K562 (cell line): Measurements from ENCODE around the gene CEP170. TPM values are rescaled to one million over a fixed set of nuclear protein-coding genes. Genes with fewer than 3 reads are reported as not detected.
"Not testable (repeated sequence)": the region's sequence is repeated elsewhere in the genome, so short reads cannot be mapped to it uniquely, and the experiment has no call there.

Experiments used
- ATAC-seq: fragments of 200-7000 bp; cut with Tn5 transposase; 3 replicates; pipeline ENCODE4 v1.9.1; 2020; ENCODE audit warnings: moderate library complexity
- BruUV-seq: library from RNA; stranded (reverse); fragments of 400-500 nt; replicated peaks from 2 replicates; lab custom pipeline; 2021; lab: Mats Ljungman, UMichigan
- CTCF ChIA-PET: fragments of 300-600 bp; formaldehyde crosslinking; extraction: SDS; loops from one replicate; lab custom pipeline; 2021; ENCODE audit warnings: low intra/inter-chr PET ratio; lab: Yijun Ruan, JAX
- POLR2A ChIA-PET: fragments of 300-600, 350-650 bp; sonication (Branson Sonifier 250); formaldehyde crosslinking; extraction: SDS; loops from one replicate; lab custom pipeline; 2021; ENCODE audit warnings: antibody characterized with exemption, inconsistent platforms; lab: Yijun Ruan, JAX
- DNase-seq, 4 experiments: peaks; one replicate each; pipeline versions ENCODE4 v3.0.0 to v3.0.0-alpha.2; 2011 to 2018; ENCODE audit warnings: low spot score in 3 of 4, mixed read lengths in 3 of 4; ENCODE audit errors: extremely low read depth in 1 of 4
- FAIRE-seq: peaks from 2 replicates; lab custom pipeline; 2011; peaks lifted over from hg19 to GRCh38; lab: Jason Lieb, UNC
- H2AFZ ChIP-seq: 2 replicates; pipeline ENCODE4 v1.6.0; 2011; ENCODE audit warnings: low read depth, low read length, control low read depth, inconsistent platforms
- H3K27ac ChIP-seq: fragments of 200-600 bp; 3 replicates; pipeline ENCODE4 v1.8.0; 2011; ENCODE audit warnings: low read depth, mild to moderate bottlenecking, control low read depth, inconsistent platforms, low read length, moderate library complexity, mixed read lengths; ENCODE audit errors: extremely low read depth
- H3K27me3 ChIP-seq, 2 experiments: fragments of 300-600 bp in 1 of 2; 2 replicates in 1 of 2; 3 replicates in 1 of 2; pipeline versions ENCODE4 v1.6.0 to v1.8.0; 2011; ENCODE audit warnings: inconsistent platforms in 2 of 2, low read length in 2 of 2, mild to moderate bottlenecking in 1 of 2, mixed read lengths in 1 of 2, moderate library complexity in 1 of 2; ENCODE audit not compliant: control insufficient read depth in 2 of 2, insufficient read depth in 2 of 2
- H3K36me3 ChIP-seq: fragments of 300-600 bp; 3 replicates; pipeline ENCODE4 v1.8.0; 2011; ENCODE audit warnings: mild to moderate bottlenecking, low read length, inconsistent platforms; ENCODE audit not compliant: control insufficient read depth, insufficient read depth
- H3K4me1 ChIP-seq, 2 experiments: fragments of 200-600 bp in 1 of 2; replicated peaks in 1 of 2; 2 replicates in 1 of 2; 3 replicates in 1 of 2; pipeline versions ENCODE4 v1.5.1 to v1.8.0; 2011; ENCODE audit warnings: inconsistent platforms in 2 of 2, low read length in 2 of 2, mild to moderate bottlenecking in 1 of 2, mixed read lengths in 1 of 2, moderate library complexity in 1 of 2; ENCODE audit not compliant: control insufficient read depth in 2 of 2, insufficient read depth in 2 of 2
- H3K4me2 ChIP-seq: 2 replicates; pipeline ENCODE4 v1.6.1; 2011; ENCODE audit warnings: low read length, control low read depth, inconsistent platforms, mixed read lengths; ENCODE audit not compliant: insufficient read depth
- H3K4me3 ChIP-seq: fragments of 200-600 bp; sonication (generic), shearing (Covaris generic); 2 replicates; pipeline ENCODE4 v1.5.1; 2016; ENCODE audit warnings: control low read depth, inconsistent platforms
- H3K79me2 ChIP-seq: fragments of 200-600 bp; 3 replicates; pipeline ENCODE4 v1.8.0; 2011; ENCODE audit warnings: low read length, inconsistent platforms; ENCODE audit not compliant: control insufficient read depth, insufficient read depth
- H3K9ac ChIP-seq, 2 experiments: 2 replicates each; pipeline versions ENCODE4 v1.6.0 to v1.6.1; 2011; ENCODE audit warnings: low read depth in 2 of 2, low read length in 2 of 2, control low read depth in 1 of 2, inconsistent platforms in 1 of 2, mild to moderate bottlenecking in 1 of 2, mixed read lengths in 1 of 2; ENCODE audit not compliant: insufficient read depth in 1 of 2
- H3K9me1 ChIP-seq: one replicate; pipeline ENCODE4 v1.6.0; 2011; ENCODE audit warnings: inconsistent platforms, mild to moderate bottlenecking, low read length, moderate library complexity; ENCODE audit not compliant: control insufficient read depth, insufficient read depth
- H3K9me3 ChIP-seq: replicated peaks from 2 replicates; pipeline ENCODE4 v1.5.1; 2011; ENCODE audit warnings: low read depth, low read length, inconsistent platforms; ENCODE audit not compliant: control insufficient read depth, insufficient read depth
- H4K20me1 ChIP-seq: replicated peaks from 2 replicates; pipeline ENCODE4 v1.6.1; 2011; ENCODE audit warnings: low read length, inconsistent platforms, mixed read lengths; ENCODE audit not compliant: control insufficient read depth, insufficient read depth
- CBX1 ChIP-seq: sonication (generic); IDR thresholded peaks from 2 replicates; pipeline ENCODE4 v1.6.1; 2016; ENCODE audit warnings: antibody characterized with exemption, low read depth, mild to moderate bottlenecking
- CEBPB ChIP-seq: fragments of 450-650 bp; IDR thresholded peaks from 2 replicates; pipeline ENCODE4 v1.6.1; 2016; ENCODE audit warnings: missing genetic modification characterization, missing compliant biosample characterization
- CEBPG ChIP-seq, 3 experiments: fragments of 200-800 bp in 1 of 3; sonication (Bioruptor generic) in 1 of 3; sonication (generic) in 1 of 3; formaldehyde crosslinking in 1 of 3; IDR thresholded peaks in 2 of 3; conservative IDR thresholded peaks in 1 of 3; 2 replicates each; pipeline versions ENCODE4 v1.6.1 to v1.8.0; 2016 to 2022; ENCODE audit warnings: missing compliant biosample characterization in 2 of 3, missing genetic modification characterization in 2 of 3, mild to moderate bottlenecking in 1 of 3, missing genetic modification reagents in 1 of 3
- ZNF764 ChIP-seq: fragments of 250-450 bp; sonication (Bioruptor Pico); IDR thresholded peaks from 2 replicates; pipeline ENCODE4 v1.4.0; 2020; ENCODE audit warnings: low read depth, mild to moderate bottlenecking, moderate library complexity
- WGBS: fragments of 100-300 bp; shearing (Covaris generic); methylation state at CpG from one replicate; pipeline ENCODE4 v1.1.6; 2016; ENCODE audit warnings: low coverage, mixed read lengths; ENCODE audit not compliant: insufficient coverage; ENCODE audit errors: missing lambda C conversion rate; 5-methylcytosine and 5-hydroxymethylcytosine counted together
- in situ Hi-C: fragments of 300-500 bp; cut with MboI; formaldehyde crosslinking; loops from 4 replicates; pipeline ENCODE4 v1.15.0; 2018; ENCODE audit warnings: inconsistent platforms, mixed read lengths
- intact Hi-C: fragments of 100-400 bp; cut with micrococcal nuclease; formaldehyde crosslinking; loops from 2 replicates; pipeline ENCODE4 v1.14.2; 2022
- polyA plus RNA-seq, 8 experiments: library from polyadenylated mRNA; depleted of rRNA in 4 of 8; stranded (reverse) in 5 of 8; unstranded in 3 of 8; fragments of >200 nt; fragmentation: Nextera tagmentation in 2 of 8; fragmentation: Illumina TruSeq in 1 of 8; extraction: Ambion mirVana in 2 of 8; extraction: Trizol in 1 of 8; gene quantifications; 2 replicates each; pipeline versions ENCODE4 v1.2.1 to v1.2.3, GENCODE V29; 2011 to 2014; ENCODE audit warnings: inconsistent platforms in 1 of 8, missing spikeins in 1 of 8
- total RNA-seq, 7 experiments: library from RNA; depleted of rRNA in 6 of 7; stranded (reverse); fragments of >200 nt in 6 of 7; fragmentation: Illumina TruSeq in 2 of 7; extraction: Trizol in 2 of 7; gene quantifications; 2 replicates each; pipeline versions ENCODE4 v1.2.1 to v1.2.3, GENCODE V29; 2011 to 2021; ENCODE audit warnings: low replicate concordance in 1 of 7

The CEP170 gene
- total and polyA plus RNA-seq, 9 of the 15 experiments (the other 6 are each of a cell fraction or from before 2014, with no cell fraction given): 22.6 to 110 (median 68.5) TPM

DNA sequence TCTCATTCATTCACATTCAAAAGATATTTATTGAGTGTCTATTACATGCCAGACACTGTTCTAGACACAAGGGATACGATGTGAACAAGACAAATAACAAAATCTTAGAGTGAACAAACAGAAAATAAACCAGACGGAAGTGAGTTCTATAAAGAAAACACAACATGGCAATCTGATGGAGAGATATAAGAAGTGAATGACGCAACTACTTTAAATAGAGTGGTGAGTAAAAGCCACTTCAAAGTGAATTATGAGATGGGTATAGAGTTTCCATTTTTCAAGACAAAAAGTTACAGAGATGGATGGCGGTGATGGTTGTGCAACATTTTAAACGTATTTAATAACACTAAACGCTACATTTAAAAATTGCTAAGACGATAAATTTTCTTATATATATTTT lies 75.4 kb downstream of the CEP170 start:
- no peaks in the 10 kb centered on the region; the same call in 2 of the 3 replicates for H3K79me2 ChIP-seq
- no peak overlapping the region for H3K4me3 ChIP-seq
- H3K4me1 ChIP-seq: no peaks in the 10 kb centered on the region
- no peaks in the 10 kb centered on the region for H3K9me3 ChIP-seq
- H3K4me2 ChIP-seq: no peak overlapping the region
- intact Hi-C loops: no loop called here
- H3K27me3 ChIP-seq: no peaks in the 10 kb centered on the region
- H3K36me3 ChIP-seq: peaks cover 18% of the 10 kb centered on the region; the same call in 2 of the 3 replicates
- no peak overlapping the region for H3K27ac ChIP-seq
- no peak overlapping the region for H2AFZ ChIP-seq
- ChIA-PET CTCF (no interaction called here), POLR2A (no interaction called here)
- no peaks in the 10 kb centered on the region for H4K20me1 ChIP-seq
- H3K9me1 ChIP-seq: no peaks in the 10 kb centered on the region
- H3K9ac ChIP-seq: no peak overlapping the region
- ATAC-seq: no peak; the same call in 2 of the 3 replicates
- in situ Hi-C loops: no loop called here
- TF ChIP-seq CBX1 (no peak), CEBPG (CRISPR knock-in tag; IDR thresholded peaks at IDR 0.05) (no peak), CEBPG (tag; conservative IDR thresholded peaks at IDR 0.05 in 1 of 2, IDR thresholded peaks at IDR 0.05 in 1 of 2) (peak in 1 of 2 experiments; percentile 52; a peak in 2 of 4 replicates), ZNF764 (no peak), CEBPB (peak; percentile 50)
- WGBS: 83% methylated on average over 7 of the region's 7 CpGs
- no peak for FAIRE-seq
- no peak for DNase-seq
- no TSS peak for BruUV-seq

DNA sequence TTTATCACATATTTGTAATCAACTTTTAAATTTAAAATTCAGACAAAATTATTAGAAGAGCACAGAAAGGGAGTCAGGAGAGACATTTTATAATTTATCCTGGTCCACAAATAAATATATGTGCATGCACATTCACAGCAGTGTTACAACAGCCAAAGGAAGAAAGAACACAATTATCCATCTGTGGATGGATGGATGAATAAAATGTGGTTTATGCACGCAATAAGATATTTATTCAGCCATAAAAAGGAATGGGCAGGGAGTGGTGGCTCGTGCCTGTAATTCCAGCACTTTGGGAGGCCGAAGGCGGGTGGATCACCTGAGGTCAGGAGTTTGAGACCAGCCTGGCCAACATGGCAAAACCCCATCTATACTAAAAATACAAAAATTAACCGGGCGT lies 77.3 kb downstream of the CEP170 start:
- H2AFZ ChIP-seq, H3K4me3 ChIP-seq, FAIRE-seq, intact Hi-C loops, ATAC-seq, H3K9ac ChIP-seq, H3K27me3 ChIP-seq, POLR2A ChIA-PET, BruUV-seq, H3K9me3 ChIP-seq, CTCF ChIA-PET, DNase-seq, H4K20me1 ChIP-seq, H3K4me2 ChIP-seq, H3K79me2 ChIP-seq, in situ Hi-C loops, H3K27ac ChIP-seq, H3K4me1 ChIP-seq, H3K9me1 ChIP-seq: not testable (repeated sequence)
- H3K36me3 ChIP-seq: peaks cover 14% of the 10 kb centered on the region; the same call in 2 of the 3 replicates
- 96% methylated on average over 6 of the region's 6 CpGs for WGBS
